ENCODE measurements around the gene UVSSA. TPM values are rescaled to one million over a fixed set of nuclear protein-coding genes. Genes with fewer than 3 reads are reported as not detected.

Gene UVSSA
- total and polyA plus RNA-seq, 2 experiments from 2014 or later = 2.9 to 4.1 TPM

DNA sequence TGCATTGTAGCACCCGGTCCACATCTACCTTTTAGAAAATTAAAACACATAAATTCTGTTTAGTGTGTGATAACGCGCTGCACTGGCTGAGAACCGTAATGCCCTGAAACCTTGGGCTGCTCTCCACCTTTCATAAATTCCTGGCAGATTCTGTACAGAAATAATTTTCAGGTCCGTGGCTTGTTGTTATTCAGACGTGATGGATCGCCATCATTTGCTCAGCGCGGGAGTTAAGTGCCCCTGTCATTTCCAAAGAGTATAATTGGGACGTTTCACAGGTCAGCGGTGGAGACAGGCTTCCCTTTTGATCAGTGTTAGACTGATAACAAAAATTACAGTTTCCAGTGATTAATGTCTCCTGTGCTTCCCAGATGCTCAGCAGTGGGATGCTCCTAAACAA, 16.5 kb downstream of the UVSSA start:
- H3K4me1 ChIP-seq (ENCODE audit: insufficient read depth) = no peaks in the 10 kb centered on the region
- no peaks in the 10 kb centered on the region for H3F3A ChIP-seq (ENCODE audit: insufficient read depth)
- H4K20me1 ChIP-seq (ENCODE audit: insufficient read depth) = no peaks in the 10 kb centered on the region
- no peaks in the 10 kb centered on the region for H3K79me2 ChIP-seq (ENCODE audit: insufficient read depth)
- H3K27me3 ChIP-seq (replicated peaks; ENCODE audit: insufficient read depth) = no peaks in the 10 kb centered on the region
- H3K9me3 ChIP-seq (ENCODE audit: low read depth) = no peaks in the 10 kb centered on the region
- no peaks in the 10 kb centered on the region for H3K36me3 ChIP-seq (ENCODE audit: low read depth)
- H3K9ac ChIP-seq = no peak overlapping the region
- H2AFZ ChIP-seq = no peak overlapping the region
- no peak for DNase-seq
- H3K27ac ChIP-seq = no peak overlapping the region
- H3K4me3 ChIP-seq = no peak overlapping the region
- 80 to 86% methylated on average over 11 of the region's 11 CpGs for WGBS, 2 experiments (ENCODE audit: low coverage in 1 of 2, low lambda C conversion rate in 2 of 2, missing lambda C conversion rate in 2 of 2)
- in situ Hi-C loops (cut with MboI) = no loop called here
- H3K4me2 ChIP-seq (ENCODE audit: unreplicated experiment) = no peak overlapping the region
- H3K9me2 ChIP-seq (ENCODE audit: insufficient read depth) = no peaks in the 10 kb centered on the region
- no peak for TF ChIP-seq EZH2 (IDR thresholded peaks at IDR 0.05; ENCODE audit: insufficient read depth, poor library complexity, severe bottlenecking)
- TF ChIP-seq EZH2phosphoT487 (IDR thresholded peaks at IDR 0.05; ENCODE audit: insufficient read depth, low read depth) = no peak

GRCh38 chr4:1364217-1364616, 17.2 kb downstream of the UVSSA start:
- no peaks in the 10 kb centered on the region for H3K9me3 ChIP-seq (ENCODE audit: low read depth)
- H3F3A ChIP-seq (ENCODE audit: insufficient read depth) = no peaks in the 10 kb centered on the region
- H3K9me2 ChIP-seq (ENCODE audit: insufficient read depth) = no peaks in the 10 kb centered on the region
- H3K79me2 ChIP-seq (ENCODE audit: insufficient read depth) = no peaks in the 10 kb centered on the region
- no peaks in the 10 kb centered on the region for H3K4me1 ChIP-seq (ENCODE audit: insufficient read depth)
- no peak for DNase-seq
- no peak overlapping the region for H3K4me3 ChIP-seq
- no peaks in the 10 kb centered on the region for H4K20me1 ChIP-seq (ENCODE audit: insufficient read depth)
- H3K4me2 ChIP-seq (ENCODE audit: unreplicated experiment) = no peak overlapping the region
- no peaks in the 10 kb centered on the region for H3K36me3 ChIP-seq (ENCODE audit: low read depth)
- in situ Hi-C loops (cut with MboI) = no loop called here
- H2AFZ ChIP-seq = no peak overlapping the region
- H3K9ac ChIP-seq = no peak overlapping the region
- no peak for TF ChIP-seq EZH2phosphoT487 (IDR thresholded peaks at IDR 0.05; ENCODE audit: insufficient read depth, low read depth)
- TF ChIP-seq EZH2 (IDR thresholded peaks at IDR 0.05; ENCODE audit: insufficient read depth, poor library complexity, severe bottlenecking) = no peak
- H3K27ac ChIP-seq = no peak overlapping the region
- H3K27me3 ChIP-seq (replicated peaks; ENCODE audit: insufficient read depth) = no peaks in the 10 kb centered on the region
- 92 to 100% methylated on average over 3 to 9 of the region's 18 CpGs for WGBS, 2 experiments (ENCODE audit: low coverage in 1 of 2, low lambda C conversion rate in 2 of 2, missing lambda C conversion rate in 2 of 2)

DNA sequence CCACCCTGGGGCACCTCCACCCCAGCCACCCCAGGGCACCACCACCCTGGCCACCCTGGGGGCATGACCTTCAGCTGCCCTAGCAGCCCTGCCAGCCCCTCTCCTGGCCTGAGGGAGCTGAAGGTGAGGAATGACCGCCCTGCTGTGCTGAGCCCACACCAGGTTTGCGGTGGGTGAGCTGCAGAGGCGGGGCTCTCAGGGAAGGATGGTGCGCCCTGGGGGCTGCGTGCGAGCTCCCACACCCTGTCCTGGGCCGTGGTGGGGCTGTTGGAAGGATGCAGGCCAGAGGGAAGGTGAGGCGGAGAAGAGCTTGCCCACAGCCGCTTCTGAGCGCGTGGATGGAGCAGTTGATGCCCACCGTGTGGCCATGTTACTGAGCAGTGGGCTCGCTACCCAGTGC, 17.7 kb downstream of the UVSSA start:
- TF ChIP-seq EZH2phosphoT487 (IDR thresholded peaks at IDR 0.05; ENCODE audit: insufficient read depth, low read depth) (no peak), EZH2 (IDR thresholded peaks at IDR 0.05; ENCODE audit: insufficient read depth, poor library complexity, severe bottlenecking) (no peak)
- Histone ChIP-seq H3K79me2 (ENCODE audit: insufficient read depth) (no peaks in the 10 kb centered on the region), H2AFZ (no peak overlapping the region), H3F3A (ENCODE audit: insufficient read depth) (no peaks in the 10 kb centered on the region), H3K36me3 (ENCODE audit: low read depth) (no peaks in the 10 kb centered on the region), H3K4me3 (no peak overlapping the region), H3K27ac (no peak overlapping the region), H3K27me3 (replicated peaks; ENCODE audit: insufficient read depth) (no peaks in the 10 kb centered on the region), H4K20me1 (ENCODE audit: insufficient read depth) (no peaks in the 10 kb centered on the region), H3K9me3 (ENCODE audit: low read depth) (no peaks in the 10 kb centered on the region), H3K4me1 (ENCODE audit: insufficient read depth) (no peaks in the 10 kb centered on the region), H3K9me2 (ENCODE audit: insufficient read depth) (no peaks in the 10 kb centered on the region), H3K4me2 (ENCODE audit: unreplicated experiment) (no peak overlapping the region), H3K9ac (no peak overlapping the region)
- DNase-seq = no peak
- in situ Hi-C loops (cut with MboI) = no loop called here
- 95 to 98% methylated on average over 13 of the region's 13 CpGs for WGBS, 2 experiments (ENCODE audit: low coverage in 1 of 2, low lambda C conversion rate in 2 of 2, missing lambda C conversion rate in 2 of 2)

DNA sequence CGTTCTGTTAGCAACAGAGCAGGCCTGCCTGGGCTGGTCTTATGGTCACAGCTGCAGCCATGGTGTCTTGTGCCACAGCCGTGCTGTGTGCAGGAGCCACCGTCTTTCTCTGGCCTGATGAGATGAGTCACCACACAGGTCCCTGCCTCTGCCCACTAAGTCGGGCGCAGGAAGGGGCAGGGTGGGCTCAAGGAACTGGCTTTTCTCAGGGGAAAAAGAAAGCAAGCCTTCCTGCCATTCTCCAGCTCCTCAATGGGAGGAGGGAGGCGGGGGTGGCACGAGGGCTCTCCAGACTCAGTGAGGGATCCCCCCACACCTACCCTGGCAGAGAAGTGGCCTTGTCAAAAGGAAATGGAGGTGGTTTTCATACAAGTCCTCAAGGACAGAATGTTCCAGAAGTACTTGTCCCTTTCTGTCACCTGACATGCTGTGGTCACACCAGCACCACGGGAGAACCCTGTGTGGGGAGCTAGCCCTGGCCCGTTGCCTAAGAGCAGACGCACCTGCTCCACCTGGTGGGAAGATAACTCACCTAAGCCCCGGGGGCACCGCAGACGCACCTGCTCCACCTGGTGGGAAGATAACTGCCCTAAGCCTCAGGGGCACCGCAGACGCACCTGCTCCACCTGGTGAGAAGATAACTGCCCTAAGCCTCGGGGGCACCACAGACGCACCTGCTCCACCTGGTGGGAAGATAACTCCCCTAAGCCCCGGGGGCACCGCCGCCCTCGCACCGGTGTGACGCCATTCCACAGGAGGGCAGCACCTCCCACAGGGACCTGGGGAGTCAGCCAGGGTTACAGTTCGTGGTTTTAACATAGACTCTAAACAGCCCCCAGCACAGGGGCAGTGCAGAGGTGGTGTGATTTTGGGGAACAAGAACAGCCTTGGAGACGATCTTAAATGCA, 18.5 kb downstream of the UVSSA start:
- Histone ChIP-seq H3K9me2 (ENCODE audit: insufficient read depth) (no peaks in the 10 kb centered on the region), H3K27me3 (replicated peaks; ENCODE audit: insufficient read depth) (no peaks in the 10 kb centered on the region), H3K4me2 (ENCODE audit: unreplicated experiment) (no peak overlapping the region), H3K4me1 (ENCODE audit: insufficient read depth) (no peaks in the 10 kb centered on the region), H3F3A (ENCODE audit: insufficient read depth) (no peaks in the 10 kb centered on the region), H3K4me3 (no peak overlapping the region), H3K27ac (no peak overlapping the region), H3K9me3 (ENCODE audit: low read depth) (no peaks in the 10 kb centered on the region), H4K20me1 (ENCODE audit: insufficient read depth) (no peaks in the 10 kb centered on the region), H2AFZ (no peak overlapping the region), H3K79me2 (ENCODE audit: insufficient read depth) (no peaks in the 10 kb centered on the region), H3K9ac (no peak overlapping the region), H3K36me3 (ENCODE audit: low read depth) (no peaks in the 10 kb centered on the region)
- in situ Hi-C loops (cut with MboI) = no loop called here
- 89 to 90% methylated on average over 16 to 25 of the region's 25 CpGs for WGBS, 2 experiments (ENCODE audit: low coverage in 1 of 2, low lambda C conversion rate in 2 of 2, missing lambda C conversion rate in 2 of 2)
- TF ChIP-seq EZH2 (IDR thresholded peaks at IDR 0.05; ENCODE audit: insufficient read depth, poor library complexity, severe bottlenecking) (no peak), EZH2phosphoT487 (IDR thresholded peaks at IDR 0.05; ENCODE audit: insufficient read depth, low read depth) (no peak)
- DNase-seq = no peak
